IPS-18c (cell line): ENCODE data around the gene MYO9A.
"Not testable (repeated sequence)": the region's sequence is repeated elsewhere in the genome, so short reads cannot be mapped to it uniquely, and the experiment has no call there.

Experiments
- H3K4me3 ChIP-seq: 2 replicates; pipeline ENCODE4 v1.7.0; 2013; ENCODE audit warnings: low read depth, mild to moderate bottlenecking, low read length, moderate library complexity; ENCODE audit not compliant: insufficient read depth
- H3K9me3 ChIP-seq: one replicate; pipeline ENCODE4 v1.6.1; 2013; ENCODE audit warnings: mild to moderate bottlenecking, low read length, moderate library complexity; ENCODE audit not compliant: control insufficient read depth, insufficient read depth

The MYO9A gene

GRCh38 chr15:72065801-72066200, 52.1 kb downstream of the MYO9A start:
- Histone ChIP-seq H3K4me3 (no peak overlapping the region), H3K9me3 (no peaks in the 10 kb centered on the region)

- no peaks in the 10 kb centered on the region for H3K9me3 ChIP-seq
Observed at GRCh38 chr15:72063186-72063585, 54.8 kb downstream of the MYO9A start.

GRCh38 chr15:72062319-72062718, 55.6 kb downstream of the MYO9A start:
- Histone ChIP-seq H3K4me3 (no peak overlapping the region), H3K9me3 (no peaks in the 10 kb centered on the region)

More at GRCh38 chr15:72063186-72063585, 54.8 kb downstream of the MYO9A start:
- H3K4me3 ChIP-seq = no peak overlapping the region

DNA sequence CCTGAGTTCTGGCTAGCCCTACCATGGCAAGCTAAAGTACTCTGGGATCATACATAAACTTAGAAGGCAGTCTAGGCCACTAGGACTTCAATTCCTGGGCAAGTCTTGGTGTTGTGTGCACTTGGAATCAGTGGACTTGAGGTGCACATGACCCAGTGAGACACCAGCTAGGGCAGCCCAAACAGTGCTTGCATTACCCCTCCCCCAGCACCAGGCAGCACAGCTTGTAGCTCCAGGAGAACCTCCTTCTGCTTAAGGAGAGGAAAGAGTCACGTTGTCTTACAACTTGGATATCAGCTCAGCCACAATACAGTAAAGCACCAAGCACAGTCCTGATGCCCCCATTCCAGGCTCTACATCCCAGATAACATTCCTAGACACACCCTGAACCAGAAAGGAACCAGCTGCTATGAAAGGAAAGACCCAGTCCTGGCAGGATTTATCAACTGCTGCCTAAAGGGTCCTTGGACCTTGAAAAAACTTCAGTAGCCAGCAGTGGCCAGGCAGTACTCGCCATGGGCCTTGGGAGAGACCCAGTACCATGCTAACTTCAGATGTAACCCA, 57.2 kb downstream of the MYO9A start:
- Histone ChIP-seq H3K4me3 (no peak overlapping the region), H3K9me3 (no peaks in the 10 kb centered on the region)

DNA sequence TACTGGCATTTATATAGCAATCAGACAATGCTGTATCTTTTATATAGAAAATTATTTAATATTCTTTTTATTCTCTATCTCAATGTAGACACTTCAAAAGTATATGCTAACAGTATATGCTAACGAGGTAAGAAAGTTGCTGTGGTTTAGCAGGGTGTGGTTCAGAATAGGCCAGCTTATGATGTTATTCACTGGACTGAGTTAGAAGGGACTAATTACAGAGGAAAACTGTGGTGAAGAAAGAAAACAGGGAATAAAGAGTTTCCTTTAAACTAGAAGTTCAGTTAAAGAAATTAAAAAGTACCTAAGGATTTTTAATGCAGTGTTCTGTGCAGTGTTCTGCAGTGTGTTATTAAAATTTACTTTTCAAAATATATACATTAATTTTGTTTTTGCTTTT, 59.4 kb downstream of the MYO9A start:
- Histone ChIP-seq H3K9me3 (no peaks in the 10 kb centered on the region), H3K4me3 (no peak overlapping the region)

DNA sequence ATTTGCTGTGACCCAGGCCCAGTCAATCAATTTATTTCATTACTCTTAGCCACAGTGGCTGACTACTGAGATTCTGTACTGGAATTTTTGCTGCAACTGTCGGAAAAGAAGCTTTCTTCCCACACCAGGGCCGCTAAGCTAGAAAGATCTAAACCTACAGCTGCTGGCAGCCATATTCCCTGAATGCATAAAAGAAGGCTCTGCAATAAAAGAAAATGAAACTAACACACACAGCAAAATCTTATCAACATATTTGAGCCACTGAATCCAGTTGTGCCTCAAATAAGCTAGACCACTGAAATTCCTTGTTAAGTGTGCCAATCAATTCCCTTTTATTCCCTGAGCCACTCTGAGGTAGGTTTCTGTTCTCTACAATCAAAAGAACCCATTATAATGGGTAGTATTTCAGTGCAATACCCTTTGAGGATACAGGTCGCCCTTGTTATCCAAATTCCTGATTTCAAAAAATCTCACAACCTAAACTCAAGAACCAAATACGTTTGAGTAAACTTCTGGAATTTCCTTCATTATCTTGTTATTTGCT, 60.3 kb downstream of the MYO9A start:
- Histone ChIP-seq H3K4me3 (no peak overlapping the region), H3K9me3 (no peaks in the 10 kb centered on the region)

DNA sequence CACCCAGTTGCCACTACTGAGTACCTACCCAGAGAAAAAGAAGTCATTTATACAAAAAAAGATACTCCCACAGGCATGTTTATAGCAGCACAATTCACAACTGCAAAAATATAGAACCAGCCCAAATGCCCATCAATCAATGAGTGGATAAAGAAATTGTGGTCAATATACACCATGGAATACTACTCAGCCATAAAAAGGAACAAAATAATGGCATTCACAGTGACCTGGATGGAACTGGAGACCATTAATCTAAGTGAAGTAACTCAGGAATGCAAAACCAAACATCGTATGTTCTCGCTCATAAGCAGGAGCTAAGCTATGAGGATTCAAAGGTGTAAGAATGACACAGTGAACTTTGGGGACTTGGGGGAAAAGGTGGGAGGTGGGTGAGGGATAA, 61.7 kb downstream of the MYO9A start:
- not testable (repeated sequence) for H3K9me3 ChIP-seq, H3K4me3 ChIP-seq

GRCh38 chr15:72053297-72053696, 64.7 kb downstream of the MYO9A start:
- not testable (repeated sequence) for H3K4me3 ChIP-seq, H3K9me3 ChIP-seq

- Histone ChIP-seq H3K9me3 (peaks cover 6% of the 10 kb centered on the region), H3K4me3 (no peak overlapping the region)
Observed at GRCh38 chr15:72050700-72051099, 67.2 kb downstream of the MYO9A start.

- Histone ChIP-seq H3K4me3 (no peak overlapping the region), H3K9me3 (peaks cover 6% of the 10 kb centered on the region)
Observed at GRCh38 chr15:72047020-72047419, 70.9 kb downstream of the MYO9A start.

DNA sequence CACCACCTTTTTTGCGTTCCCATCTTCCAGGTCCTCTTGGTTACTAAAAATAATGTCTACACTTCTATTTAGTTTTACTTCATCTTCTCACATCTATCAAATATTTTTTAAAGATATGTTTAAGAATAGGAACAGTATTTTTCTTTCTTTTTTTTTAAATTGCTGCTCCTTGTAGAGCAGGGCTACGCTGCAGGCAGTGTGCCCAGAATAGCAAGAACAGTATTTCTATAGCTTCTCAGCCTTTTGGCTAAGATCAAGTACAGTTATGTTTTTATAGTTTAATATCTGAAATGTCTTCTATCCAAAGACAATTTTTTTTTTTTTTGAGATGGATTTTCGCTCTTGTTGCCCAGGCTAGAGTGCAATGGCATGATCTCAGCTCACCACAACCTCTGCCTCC, 73.0 kb downstream of the MYO9A start:
- Histone ChIP-seq H3K9me3 (no peaks in the 10 kb centered on the region), H3K4me3 (no peak overlapping the region)

DNA sequence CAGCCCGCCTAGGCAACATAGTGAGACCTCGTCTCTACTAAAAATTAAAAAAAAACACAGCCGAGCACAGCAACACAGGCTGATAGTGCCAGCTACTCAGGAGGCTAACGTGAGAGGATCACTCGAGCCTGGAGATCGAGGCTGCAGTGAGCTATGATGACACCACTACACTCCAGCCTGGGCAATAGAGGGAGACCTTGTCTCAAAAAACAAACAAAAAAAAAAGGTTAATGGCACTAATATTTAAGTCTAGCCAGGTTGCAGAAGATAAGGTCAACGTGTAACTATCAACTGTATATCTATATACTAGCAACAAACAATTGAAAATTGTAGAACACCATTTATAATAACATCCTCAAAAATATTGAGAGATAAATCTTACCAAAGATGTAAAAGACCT, 75.1 kb downstream of the MYO9A start:
- Histone ChIP-seq H3K4me3 (no peak overlapping the region), H3K9me3 (no peaks in the 10 kb centered on the region)

DNA sequence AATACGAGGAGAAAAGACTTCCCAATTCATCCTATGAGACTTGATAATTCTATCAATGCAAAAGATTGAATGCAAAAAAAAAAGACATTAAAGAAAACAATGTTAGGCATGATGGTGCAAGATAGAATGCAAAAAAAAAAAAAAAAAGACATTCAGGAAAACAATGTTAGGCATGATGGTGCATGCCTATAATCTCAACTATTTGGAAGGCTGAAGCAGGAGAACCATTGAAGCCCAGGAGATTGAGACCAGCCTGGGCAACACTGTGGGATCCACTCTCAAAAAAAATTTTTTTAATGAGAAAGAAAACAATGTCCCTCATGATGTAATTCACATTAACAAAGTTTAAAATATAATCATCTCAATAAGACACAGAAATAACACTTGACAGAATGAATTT, 75.9 kb downstream of the MYO9A start:
- Histone ChIP-seq H3K4me3 (no peak overlapping the region), H3K9me3 (no peaks in the 10 kb centered on the region)

DNA sequence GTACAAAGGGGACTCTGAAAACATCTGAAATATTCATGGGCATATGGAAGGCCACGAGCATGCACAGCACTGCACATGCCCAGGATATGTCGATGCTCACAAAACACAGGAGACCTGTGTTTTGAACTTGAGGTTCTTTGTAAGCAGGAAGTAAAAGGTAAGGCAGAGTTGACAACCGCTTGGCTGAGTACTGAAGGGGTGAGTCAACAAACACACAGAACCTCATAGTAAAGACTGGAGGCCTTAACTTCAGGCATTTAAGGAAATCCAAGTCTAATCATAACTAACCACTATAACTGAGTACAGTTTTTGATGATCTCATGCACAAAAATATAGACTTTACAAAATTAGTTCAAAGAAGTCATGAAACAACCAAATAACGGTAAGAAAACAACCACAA, 80.6 kb downstream of the MYO9A start:
- Histone ChIP-seq H3K4me3 (no peak overlapping the region), H3K9me3 (no peaks in the 10 kb centered on the region)

- no peak overlapping the region for H3K4me3 ChIP-seq
- H3K9me3 ChIP-seq = no peaks in the 10 kb centered on the region
Observed at GRCh38 chr15:72034859-72035650, 82.9 kb downstream of the MYO9A start.

DNA sequence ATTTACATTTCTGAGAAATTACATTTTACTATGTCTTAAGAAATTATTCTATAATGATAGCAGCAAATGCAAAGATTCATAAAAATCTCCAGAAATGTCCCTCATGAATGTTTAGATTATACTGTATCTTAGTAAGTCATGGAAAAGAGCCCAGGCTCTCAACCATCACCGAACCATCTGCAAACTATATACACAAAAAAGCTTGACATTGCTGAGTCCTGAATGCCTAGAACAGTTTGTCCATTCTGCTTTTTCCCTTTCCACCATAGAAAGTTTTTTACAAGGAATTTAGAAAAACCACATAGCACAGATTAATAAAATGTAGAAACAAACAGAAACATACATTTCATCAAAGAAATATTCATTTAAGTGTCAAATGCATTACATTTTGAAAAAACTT, 83.6 kb downstream of the MYO9A start:
- H3K4me3 ChIP-seq = no peak overlapping the region
- H3K9me3 ChIP-seq = no peaks in the 10 kb centered on the region

DNA sequence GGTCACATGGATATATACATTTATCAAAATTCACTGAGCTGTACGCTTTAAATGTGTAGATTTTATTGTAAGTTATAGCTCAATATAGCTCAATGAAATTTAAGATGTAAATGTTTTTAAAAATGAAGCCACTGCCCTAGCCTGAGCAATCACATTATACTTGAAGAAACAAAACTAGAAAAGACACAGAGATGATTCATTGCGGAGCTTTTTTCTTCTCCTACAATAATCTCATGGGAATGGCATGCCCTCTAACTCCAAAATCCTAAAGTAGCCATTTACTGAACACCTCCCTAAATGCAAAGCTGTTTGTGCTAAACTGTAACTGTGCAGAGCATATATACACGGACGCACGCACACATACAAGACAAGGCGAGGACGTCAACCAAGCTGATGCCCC, 84.2 kb downstream of the MYO9A start:
- Histone ChIP-seq H3K4me3 (no peak overlapping the region), H3K9me3 (no peaks in the 10 kb centered on the region)

- no peaks in the 10 kb centered on the region for H3K9me3 ChIP-seq
- no peak overlapping the region for H3K4me3 ChIP-seq
Observed at GRCh38 chr15:72033285-72033684, 84.7 kb downstream of the MYO9A start.
